Stimulated activated CD4-positive, alpha-beta T cell treated with anti-CD3 and anti-CD28 coated beads, Interleukin-4, amount 100 ng/mL, for 1 hour (primary cell): ENCODE data around the gene CHRNA7.
"Not testable (repeated sequence)": the region's sequence is repeated elsewhere in the genome, so short reads cannot be mapped to it uniquely, and the experiment has no call there.

Experiments
- DNase-seq: peaks from one replicate; pipeline ENCODE4 v3.0.0-alpha.2; 2020

CHRNA7 gene

DNA sequence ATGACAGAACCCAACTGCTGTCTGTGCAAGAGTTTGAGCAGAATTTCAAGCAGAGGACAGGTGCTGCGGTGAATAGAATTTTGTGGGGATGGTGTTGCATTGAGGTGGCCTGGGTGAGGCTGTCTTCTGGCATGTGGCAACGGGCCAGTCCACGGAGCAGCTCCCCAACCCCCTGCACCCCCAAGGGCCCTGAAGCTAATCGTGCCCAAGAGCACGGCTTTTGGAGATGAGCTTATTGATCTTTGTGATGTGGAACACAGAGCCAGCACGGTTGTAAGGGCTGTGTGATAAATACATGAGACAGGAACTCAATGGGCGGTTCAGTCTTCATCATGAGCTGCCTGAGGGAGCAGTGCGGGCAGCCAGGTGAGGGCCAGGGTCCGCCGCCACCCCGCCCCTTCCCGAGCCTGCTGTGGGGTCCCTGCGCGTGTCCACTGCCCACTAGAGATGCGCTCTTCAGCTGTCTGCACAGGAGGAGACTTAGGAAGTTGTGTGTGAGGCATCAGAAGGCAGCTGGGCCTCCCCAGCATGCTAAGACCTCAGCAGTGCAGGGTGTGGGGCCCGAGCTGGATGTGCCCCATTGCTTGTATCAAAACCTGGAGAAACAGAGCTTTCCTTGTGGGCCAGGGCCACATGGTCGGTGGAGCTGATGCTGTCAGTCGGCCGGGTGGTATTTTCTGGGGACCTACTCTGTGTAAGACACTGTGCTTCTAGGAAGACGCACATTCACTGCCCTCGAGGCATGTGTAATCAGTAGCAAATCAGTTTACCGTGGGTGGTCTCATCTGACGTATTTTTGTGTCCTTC lies 90.5 kb downstream of the CHRNA7 start:
- no peak for DNase-seq

DNA sequence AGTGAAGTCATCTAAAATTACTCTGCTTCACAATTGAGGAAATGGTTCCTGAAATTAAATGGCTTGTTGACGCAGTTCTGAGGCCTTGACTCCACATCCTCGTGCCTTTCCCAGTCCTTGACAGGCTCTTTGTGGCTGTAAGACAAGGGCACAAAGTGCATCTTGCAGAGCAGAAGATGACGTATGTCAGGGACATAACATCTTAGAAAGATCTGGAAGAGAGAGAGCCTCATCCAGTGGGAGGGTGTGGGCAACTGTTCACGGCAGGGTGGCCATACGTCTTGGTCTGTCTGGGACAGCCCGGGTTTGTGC lies 91.0 kb downstream of the CHRNA7 start:
- no peak for DNase-seq

DNA sequence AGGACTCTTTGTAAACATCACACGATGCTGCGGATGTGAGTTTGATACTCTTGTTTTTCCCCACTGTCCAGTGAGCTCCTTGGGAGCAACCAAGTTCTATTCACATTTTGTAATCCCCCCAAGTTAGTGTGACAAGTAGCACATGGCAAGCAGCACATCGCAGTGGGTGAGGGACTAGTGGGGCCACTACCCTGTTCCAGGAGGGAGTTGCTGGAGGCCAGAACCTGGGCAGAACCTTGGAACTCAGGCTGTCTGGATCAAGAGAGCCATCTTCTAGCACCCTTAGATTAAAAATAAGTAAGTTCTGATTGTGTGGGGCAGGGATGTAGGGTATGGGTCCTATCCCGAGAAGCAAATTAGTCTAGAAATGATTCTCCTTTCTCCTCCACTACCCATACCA lies 91.7 kb downstream of the CHRNA7 start:
- DNase-seq: no peak

DNA sequence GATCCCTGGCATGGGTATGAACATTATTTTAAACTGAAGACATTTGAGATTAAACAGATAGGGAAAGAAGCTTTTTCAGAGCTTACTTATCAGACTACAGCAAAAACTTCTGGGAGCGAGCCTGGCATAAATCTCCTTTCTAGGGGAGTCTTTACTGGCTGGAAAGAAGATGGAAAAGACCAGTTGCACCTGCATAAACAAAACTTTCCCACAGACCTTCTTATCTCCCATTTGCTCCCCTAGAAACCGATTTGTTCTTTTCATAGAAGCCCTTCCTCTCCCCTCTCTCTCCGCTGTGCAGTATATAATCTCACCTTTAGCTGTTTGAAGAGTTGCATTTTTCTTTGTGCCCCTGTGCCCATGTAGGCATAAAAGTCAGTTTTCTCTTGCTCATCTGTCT lies 93.2 kb downstream of the CHRNA7 start:
- no peak for DNase-seq

DNA sequence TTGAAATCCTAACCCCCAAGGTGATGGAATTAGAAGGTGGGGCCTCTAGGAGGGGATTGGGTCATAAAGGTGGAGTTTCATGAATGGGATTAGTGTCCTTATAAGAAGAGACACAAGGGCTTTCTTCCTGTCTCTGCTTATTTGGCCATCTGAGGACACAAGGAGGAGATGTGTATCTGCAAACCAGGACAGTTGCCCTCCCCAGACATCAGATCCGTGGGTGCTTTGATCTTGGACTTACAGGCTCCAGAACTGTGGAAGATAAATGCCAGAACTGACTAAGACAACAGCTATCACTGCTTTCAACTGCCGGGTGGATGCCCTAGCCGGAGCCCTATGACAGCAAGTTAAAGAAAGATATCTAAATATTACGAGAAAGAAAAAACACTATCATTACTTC lies 94.4 kb downstream of the CHRNA7 start:
- DNase-seq: no peak

DNA sequence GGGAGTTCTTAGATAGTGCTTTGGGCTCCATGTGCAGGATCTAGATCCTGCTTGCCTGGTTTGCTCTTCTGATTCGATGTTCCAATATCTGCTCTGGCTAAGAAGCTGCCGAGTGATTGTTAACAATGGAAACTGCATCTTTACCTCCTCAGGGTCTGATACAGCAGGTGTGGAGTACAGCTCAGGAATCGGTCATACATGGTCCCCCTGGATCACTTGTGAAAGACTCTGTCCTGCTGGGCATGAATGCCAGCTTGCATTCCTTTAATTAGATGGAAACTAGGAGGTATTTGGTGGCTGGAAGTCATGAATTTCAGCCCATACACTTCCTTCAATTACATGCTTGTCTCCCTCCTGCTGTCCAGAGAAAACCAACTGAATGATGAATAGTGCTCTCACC lies 95.3 kb downstream of the CHRNA7 start:
- DNase-seq: no peak

DNA sequence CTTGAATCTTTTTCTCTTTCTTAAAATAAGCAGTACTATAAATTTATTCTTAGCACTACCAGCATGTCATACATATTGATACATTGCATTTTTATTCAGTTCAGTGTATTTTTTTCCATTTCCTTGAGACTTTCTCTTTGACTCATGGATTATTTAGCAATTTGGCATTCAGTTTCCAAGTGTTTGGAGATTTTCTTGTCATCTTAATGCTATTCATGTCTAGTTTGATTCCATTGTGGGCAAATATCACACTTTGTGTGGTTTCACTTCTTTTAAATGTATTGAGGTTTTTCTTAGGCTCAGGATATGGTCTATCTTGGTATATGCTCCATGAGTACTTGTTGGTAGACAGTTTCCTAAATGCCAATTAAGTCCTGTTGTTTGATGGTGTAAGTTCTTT lies 99.5 kb downstream of the CHRNA7 start:
- DNase-seq: no peak

DNA sequence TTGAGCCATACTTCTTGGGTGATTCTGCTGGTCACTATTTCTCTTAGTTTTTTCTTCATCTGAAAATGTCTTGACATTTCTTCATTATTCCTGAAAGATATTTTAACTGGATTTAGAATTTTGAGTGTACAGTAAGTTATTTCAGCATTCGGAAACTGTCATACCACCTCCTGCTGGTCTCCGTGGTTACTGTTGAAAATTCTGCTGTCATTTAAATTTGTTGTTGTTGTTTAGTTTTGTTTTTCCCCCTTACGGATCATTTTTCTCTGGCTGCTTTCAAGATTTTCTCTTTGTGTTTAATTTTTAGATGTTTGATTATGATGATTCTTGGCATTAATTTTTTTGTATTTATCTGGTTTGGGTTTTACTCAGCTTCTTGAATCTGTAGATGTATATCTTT lies 100.5 kb downstream of the CHRNA7 start:
- DNase-seq: no peak

DNA sequence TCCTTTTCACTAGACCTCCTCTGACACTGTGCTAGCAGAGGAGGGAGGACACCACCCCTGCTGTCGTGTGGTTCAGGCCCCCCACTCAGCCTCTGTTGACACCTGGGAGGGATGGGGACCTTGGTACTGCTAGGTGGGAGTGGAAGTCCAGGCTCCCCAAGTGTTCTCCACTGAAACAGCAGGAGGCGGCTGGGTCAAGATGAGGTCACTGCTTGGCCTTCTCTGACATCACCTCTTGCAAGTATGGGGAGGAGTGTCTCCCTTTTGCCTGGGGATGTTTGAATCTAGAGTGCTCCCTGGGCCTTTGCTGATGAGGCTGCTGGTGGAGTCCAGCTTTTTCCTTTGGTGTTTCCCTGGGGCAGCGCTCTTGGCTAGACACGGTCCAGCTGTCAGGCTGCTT lies 101.5 kb downstream of the CHRNA7 start:
- DNase-seq: no peak

DNA sequence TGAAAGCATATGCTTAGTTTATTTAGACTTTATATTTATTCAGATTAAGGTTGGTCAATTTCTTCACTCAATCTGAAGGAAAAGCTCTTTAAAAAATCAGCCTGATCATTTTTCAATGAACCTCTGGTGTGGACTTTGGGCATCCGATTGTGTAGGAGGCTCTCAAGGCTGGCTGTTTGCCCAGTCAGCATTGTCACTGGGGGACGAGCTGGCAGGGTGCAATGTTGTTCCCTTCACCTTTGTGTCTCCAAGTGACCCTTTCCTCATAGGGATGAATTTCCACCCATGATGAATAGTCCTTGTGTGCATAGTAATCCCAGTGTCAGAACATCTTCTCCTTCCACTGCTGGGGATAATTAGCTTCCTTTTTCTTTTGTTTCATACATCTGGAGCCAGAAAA lies 102.5 kb downstream of the CHRNA7 start:
- no peak for DNase-seq

DNA sequence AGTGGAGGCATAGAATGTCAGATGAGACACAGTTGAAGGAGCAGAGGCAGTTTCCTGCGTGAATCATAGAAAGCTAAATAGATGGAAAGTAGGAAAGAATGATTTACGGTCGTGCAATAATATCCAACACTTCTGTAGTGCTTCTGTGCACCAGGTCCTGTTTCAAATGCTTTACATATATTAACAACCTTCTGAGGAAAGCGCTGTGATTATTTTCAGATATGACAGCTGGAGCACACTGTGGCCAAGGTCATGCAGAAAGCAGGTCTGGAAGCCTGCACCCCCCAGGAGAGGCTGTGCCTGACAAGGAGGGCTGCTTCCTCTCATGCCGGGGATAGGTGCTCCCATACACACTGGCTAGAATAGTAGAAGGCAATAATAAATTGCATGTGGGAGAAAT lies 104.5 kb downstream of the CHRNA7 start:
- no peak for DNase-seq

DNA sequence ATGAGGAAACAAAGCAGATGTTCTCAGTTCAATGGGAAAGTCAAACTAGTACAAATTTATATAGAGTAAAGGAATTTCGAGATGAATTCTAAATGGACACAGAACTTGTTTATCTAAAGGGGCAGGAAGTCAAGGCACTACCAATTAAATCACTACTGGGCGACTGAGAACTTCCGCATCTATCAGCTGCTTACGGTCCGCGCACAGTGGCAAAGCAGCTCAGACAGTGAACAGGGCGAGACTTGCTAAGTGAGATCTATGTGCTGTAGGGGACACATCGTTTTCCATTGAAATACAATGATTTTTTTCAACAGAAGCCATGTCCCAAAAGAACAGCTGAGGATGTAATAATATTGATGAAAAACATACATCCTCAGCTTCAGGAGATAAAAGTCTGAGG lies 105.0 kb downstream of the CHRNA7 start:
- DNase-seq: no peak

DNA sequence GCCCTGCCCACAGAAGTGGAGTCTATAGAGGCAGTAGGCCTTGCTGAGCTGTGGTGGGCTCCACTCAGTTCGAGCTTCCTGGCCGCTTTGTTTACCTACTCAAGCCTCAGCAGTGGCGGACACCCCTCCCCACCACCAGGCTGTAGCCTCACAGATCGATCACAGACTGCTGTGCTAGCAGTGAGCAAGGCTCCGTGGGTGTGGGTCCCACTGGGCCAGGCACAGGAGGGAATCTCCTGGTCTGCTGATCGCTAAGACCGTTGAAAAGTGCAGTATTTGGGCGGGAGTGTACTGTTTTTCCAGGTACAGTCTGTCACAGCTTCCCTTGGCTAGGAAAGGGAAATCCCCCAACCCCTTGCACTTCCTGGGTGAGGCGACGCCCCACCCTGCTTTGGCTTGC lies 115.2 kb downstream of the CHRNA7 start:
- DNase-seq: not testable (repeated sequence)

DNA sequence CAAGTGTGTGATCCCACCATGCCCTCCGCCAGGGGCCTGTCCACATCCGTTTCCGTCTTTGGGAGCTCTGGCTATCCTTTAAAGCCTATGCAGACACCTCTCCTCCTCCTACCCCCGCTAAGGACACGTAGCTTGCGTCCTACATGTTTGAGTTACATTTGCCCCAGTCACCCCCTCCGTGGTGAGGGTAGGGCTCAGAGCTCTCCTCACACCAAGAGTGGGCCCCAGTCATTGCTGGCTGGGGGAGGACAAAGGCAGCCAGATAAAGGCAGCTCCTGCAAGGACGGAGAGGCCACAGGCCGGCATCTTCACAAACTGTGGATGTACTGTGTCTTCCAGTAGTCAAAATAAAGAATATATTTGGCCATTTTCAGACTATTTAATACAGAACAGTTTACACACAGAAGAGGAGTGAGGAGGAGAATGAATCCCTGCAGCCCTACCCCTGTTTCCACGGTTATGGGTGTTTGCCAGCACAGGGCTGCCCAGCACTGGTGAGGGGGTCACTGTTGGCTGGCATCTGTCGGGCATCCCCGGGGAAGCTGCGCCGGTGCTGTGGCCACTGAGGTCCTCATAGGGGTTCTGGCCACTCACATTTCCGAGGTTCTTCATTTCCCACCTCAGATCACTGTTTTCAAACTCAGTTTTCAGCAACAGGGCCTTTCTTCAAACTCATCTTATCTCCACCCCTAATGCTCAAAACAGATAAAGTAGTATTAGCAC lies 118.7 kb downstream of the CHRNA7 start:
- no peak for DNase-seq

DNA sequence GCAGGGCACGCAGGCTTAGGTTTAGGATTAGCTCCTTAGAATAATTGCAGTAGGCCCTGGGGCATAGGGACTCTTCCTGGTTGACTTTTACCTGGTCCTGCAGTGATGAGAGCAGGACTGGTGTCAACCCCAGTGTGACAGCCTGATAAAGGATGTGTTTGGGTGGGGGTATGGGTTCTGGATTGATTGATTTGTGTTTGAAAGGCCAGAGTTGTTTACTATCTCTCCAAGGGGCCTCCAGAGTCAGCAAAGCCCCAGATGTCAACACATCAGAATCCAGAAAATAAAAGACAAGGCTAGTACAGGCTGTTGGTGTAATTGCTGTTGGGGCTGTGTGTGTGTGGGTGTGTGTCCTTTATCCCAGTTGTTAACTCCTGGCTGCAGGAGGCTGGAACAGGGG lies 122.3 kb downstream of the CHRNA7 start:
- no peak for DNase-seq

DNA sequence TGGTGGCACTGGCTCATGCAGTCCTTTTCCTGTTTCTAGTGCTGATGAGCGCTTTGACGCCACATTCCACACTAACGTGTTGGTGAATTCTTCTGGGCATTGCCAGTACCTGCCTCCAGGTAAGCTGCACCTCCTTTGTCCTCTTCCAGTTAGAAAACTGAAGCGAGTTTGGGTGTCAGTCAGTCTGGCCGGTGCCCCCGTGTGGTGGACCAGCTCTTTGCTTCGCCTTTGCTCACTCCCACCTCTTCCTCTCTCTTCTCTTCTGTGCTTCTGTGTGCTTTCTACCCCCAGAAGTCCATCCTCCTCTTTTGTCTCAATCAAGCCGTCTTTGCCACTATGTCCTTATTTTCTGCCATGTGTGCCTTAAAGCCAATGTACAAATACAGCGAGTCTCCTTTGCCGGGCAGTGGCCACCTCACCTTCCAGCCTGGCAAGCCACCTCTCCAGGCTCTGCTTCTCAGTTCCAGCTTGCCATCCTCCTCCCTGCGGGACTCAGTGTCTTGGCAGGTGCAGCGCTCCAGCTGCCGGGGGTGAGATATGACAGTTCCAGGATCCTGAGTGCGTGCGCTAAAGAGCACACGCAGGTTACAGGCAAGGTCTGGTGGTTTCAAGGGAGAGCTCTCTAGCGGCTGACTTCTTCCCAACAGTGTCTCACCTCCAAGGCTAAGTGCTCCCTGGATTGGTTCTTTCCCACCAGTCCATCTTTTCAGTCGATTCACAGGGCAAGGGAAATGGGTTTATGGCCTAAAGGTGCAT lies 123.7 kb downstream of the CHRNA7 start:
- not testable (repeated sequence) for DNase-seq

DNA sequence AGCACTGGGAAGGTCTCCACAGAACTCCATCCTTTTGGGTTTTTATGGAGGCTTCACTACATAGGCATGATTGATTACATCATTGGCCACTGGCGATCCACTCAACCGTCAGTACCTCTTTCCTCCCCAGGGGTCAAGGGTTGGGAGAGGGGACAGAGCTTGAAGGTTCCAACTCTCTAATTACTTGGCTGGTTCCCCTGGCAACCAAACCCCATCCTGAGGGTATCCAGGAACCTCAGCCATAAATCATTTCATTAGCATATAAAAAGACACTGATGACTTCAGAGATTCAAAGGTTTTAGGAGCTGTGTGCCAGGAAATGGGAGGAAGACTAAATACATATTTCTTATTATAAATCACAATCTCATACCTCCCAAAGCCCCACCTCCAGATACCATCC lies 131.8 kb downstream of the CHRNA7 start:
- DNase-seq: not testable (repeated sequence)

DNA sequence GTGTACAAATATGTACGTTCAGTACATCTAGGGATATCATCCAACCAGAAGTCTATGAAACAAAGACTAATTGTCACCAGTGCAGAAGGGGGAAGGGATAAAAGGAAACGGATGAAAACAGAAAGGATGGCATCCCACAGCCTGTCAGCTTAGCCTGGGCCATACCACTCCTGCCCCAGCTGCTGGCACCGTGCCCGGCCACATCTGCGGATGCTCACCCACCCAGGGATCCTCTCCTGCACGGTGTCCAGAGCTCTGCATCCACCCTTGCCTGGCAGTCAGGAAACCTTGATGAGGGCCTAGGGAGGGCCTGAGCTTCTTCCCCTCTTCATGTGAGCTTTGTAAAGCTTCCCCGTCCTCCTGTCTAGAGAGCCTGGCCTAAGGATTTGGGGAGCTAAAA lies 133.8 kb downstream of the CHRNA7 start:
- not testable (repeated sequence) for DNase-seq

DNA sequence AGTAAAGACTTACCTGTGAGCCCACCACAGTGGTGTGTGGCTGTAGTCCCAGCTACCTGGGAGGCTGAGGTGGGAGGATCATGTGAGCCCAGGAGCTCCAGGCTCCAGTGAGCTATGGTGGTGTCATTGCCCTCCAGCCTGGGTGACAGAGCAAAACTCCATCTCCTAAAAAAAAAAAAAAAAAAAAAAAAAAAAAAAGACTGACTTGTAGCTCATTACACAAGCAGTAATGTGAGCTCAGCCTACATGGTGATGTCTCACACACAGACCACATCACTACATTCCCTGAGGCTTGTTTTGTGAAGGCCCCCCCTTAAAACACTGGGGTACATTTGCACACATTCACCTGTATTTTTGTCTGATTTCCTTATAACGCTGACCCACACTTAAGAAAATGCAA lies 134.4 kb downstream of the CHRNA7 start:
- not testable (repeated sequence) for DNase-seq

DNA sequence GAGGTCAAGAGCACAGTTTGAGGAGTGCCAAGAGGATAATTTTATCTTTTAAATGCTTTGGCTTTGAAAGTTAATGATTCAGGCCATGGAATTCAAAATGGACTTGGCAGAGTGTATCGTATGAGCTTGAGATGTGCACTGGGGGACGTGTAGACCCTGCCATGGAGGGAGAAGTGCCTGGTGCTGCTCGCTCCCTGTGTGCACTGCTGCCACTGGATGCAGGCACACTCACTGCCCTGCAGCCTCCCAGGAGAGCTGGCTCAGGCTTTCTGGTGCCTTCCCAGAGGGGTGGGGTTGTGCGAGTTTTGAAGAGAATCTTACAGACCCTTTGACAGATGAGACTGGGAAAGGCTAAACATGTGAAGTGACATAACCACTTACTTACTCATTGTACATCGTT lies 135.5 kb downstream of the CHRNA7 start:
- DNase-seq: not testable (repeated sequence)

DNA sequence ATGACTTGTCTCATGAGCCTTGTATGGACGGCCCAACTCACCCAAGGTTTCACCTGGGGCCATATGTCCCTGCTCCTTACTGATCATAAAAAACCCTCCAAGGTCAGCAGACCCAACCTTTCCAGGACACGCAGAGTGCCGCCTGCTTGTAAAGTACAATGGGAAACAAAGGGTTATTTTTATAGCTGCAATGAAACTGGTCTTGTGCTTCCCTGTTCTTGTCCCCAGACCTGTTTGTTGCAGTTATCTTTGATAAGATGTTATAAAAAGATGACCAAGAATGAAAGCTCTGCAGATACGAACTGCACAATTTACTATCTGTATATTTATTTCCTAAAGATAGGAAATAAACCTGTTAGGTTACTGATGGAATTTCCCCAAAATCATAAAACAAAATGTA lies 136.0 kb downstream of the CHRNA7 start:
- not testable (repeated sequence) for DNase-seq

DNA sequence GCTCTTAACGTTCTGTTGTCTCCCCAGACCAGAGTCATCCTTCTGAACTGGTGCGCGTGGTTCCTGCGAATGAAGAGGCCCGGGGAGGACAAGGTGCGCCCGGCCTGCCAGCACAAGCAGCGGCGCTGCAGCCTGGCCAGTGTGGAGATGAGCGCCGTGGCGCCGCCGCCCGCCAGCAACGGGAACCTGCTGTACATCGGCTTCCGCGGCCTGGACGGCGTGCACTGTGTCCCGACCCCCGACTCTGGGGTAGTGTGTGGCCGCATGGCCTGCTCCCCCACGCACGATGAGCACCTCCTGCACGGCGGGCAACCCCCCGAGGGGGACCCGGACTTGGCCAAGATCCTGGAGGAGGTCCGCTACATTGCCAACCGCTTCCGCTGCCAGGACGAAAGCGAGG lies 137.6 kb downstream of the CHRNA7 start:
- not testable (repeated sequence) for DNase-seq

DNA sequence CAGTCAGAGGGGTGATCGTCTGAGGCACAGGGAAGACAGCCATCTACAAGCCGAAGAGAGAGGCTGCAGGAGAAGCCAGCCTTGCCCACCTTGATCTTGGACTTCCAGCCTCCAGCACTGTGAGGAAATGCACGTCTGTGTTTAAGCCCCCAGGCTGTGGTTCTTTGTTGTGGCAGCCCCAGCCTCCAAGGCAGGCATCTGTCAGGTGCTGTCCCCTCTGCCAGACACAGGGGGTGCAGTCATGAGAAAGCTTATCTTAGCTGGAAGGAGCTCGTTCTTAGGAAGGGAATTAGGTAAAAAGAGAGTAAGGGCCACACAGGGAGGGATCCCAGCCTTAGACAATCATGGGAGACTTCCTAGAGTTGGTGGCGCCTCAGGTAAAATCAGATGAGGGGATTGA lies 150.3 kb downstream of the CHRNA7 start:
- DNase-seq: not testable (repeated sequence)

DNA sequence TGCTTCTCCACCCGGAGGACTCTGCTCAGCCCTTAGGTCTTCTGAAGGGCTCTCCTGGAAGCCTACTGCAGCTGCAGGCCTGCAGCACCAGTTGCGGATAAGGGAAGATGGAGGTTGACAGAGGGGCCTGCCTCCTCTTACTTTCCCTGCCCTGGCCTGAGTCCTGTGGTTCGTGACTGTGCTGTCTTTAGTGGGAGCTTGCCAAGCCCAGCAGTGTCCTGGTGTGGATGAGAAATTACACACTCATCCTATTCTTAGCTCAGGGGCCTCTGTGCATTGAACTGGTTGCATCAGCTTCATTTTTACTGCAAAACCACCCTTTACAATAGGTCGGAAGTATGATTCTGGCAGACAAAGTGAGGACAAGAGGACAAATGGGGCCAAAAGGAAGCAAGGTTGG lies 163.5 kb downstream of the CHRNA7 start:
- not testable (repeated sequence) for DNase-seq
